SK-N-SH (cell line): Measurements from ENCODE around the gene SGTA. TPM values are rescaled to one million over a fixed set of nuclear protein-coding genes. Genes with fewer than 3 reads are reported as not detected.

Experiments
- CTCF ChIA-PET: fragments of 300-600, 350-600 bp; formaldehyde crosslinking; extraction: SDS; loops from one replicate; lab custom pipeline; 2021; lab: Yijun Ruan, JAX
- POLR2A ChIA-PET: fragments of 350-600 bp; sonication (Branson Sonifier 250); formaldehyde crosslinking; extraction: SDS; loops from one replicate; lab custom pipeline; 2020; ENCODE audit warnings: antibody characterized with exemption, inconsistent platforms; lab: Yijun Ruan, JAX
- DNase-seq: peaks from one replicate; pipeline ENCODE4 v3.0.0; 2012
- H2AFZ ChIP-seq: fragments of 200-600 bp; sonication (generic); 2 replicates; pipeline ENCODE4 v1.8.1; 2016; ENCODE audit warnings: antibody characterized with exemption, mild to moderate bottlenecking, low read depth
- H3F3A ChIP-seq: fragments of 200-600 bp; sonication (generic); replicated peaks from 2 replicates; pipeline ENCODE3; 2016; ENCODE audit warnings: antibody characterized with exemption, mild to moderate bottlenecking; ENCODE audit not compliant: insufficient read depth
- H3K27ac ChIP-seq, 2 experiments: fragments of 200-500 bp in 1 of 2; fragments of 200-600 bp in 1 of 2; sonication (Bioruptor generic) in 1 of 2; sonication (generic), shearing (Covaris generic) in 1 of 2; 2 replicates each; pipeline versions ENCODE4 v1.5.1 to v1.6.1; 2014 to 2016; ENCODE audit warnings: low read depth in 2 of 2, inconsistent platforms in 1 of 2, low read length in 1 of 2, mild to moderate bottlenecking in 1 of 2, mixed read lengths in 1 of 2
- H3K27me3 ChIP-seq: fragments of 200-600 bp; sonication (generic), shearing (Covaris generic); 2 replicates; pipeline ENCODE4 v1.6.1; 2016; ENCODE audit warnings: mixed run types; ENCODE audit not compliant: insufficient read depth
- H3K36me3 ChIP-seq, 2 experiments: fragments of 200-500 bp in 1 of 2; fragments of 200-600 bp in 1 of 2; sonication (Bioruptor generic) in 1 of 2; sonication (generic) in 1 of 2; replicated peaks in 1 of 2; 2 replicates each; pipeline versions ENCODE3 to v1.5.1; 2014 to 2016; ENCODE audit warnings: low read length in 1 of 2, mild to moderate bottlenecking in 1 of 2; ENCODE audit not compliant: insufficient read depth in 2 of 2, control insufficient read depth in 1 of 2
- H3K4me1 ChIP-seq, 2 experiments: fragments of 200-500 bp in 1 of 2; fragments of 200-600 bp in 1 of 2; sonication (Bioruptor generic) in 1 of 2; sonication (generic), shearing (Covaris generic) in 1 of 2; 2 replicates each; pipeline versions ENCODE4 v1.5.1 to v1.6.1; 2014 to 2016; ENCODE audit warnings: low read depth in 1 of 2, low read length in 1 of 2, mixed run types in 1 of 2; ENCODE audit not compliant: insufficient read depth in 2 of 2, control insufficient read depth in 1 of 2
- H3K4me2 ChIP-seq: fragments of 200-600 bp; sonication (generic), shearing (Covaris generic); 2 replicates; pipeline ENCODE4 v1.6.1; 2017; ENCODE audit warnings: mixed run types
- H3K4me3 ChIP-seq, 2 experiments: fragments of 200-500 bp in 1 of 2; fragments of 200-600 bp in 1 of 2; sonication (Bioruptor generic) in 1 of 2; sonication (generic), shearing (Covaris generic) in 1 of 2; 2 replicates each; pipeline versions ENCODE4 v1.5.1 to v1.8.1; 2014 to 2016; ENCODE audit warnings: low read depth in 2 of 2, inconsistent platforms in 1 of 2, low read length in 1 of 2, mild to moderate bottlenecking in 1 of 2, mixed read lengths in 1 of 2, moderate library complexity in 1 of 2
- H3K79me2 ChIP-seq: fragments of 200-600 bp; sonication (generic); 2 replicates; pipeline ENCODE4 v1.8.1; 2017; ENCODE audit warnings: mild to moderate bottlenecking; ENCODE audit not compliant: insufficient read depth
- H3K9ac ChIP-seq: fragments of 200-600 bp; sonication (generic); 2 replicates; pipeline ENCODE4 v1.6.1; 2017; ENCODE audit warnings: mixed run types
- H3K9me2 ChIP-seq: fragments of 200-600 bp; sonication (generic); 2 replicates; pipeline ENCODE4 v1.6.1; 2017; ENCODE audit warnings: mixed run types
- H3K9me3 ChIP-seq: fragments of 200-600 bp; sonication (generic); 2 replicates; pipeline ENCODE4 v1.6.1; 2017; ENCODE audit warnings: mixed run types, mild to moderate bottlenecking, moderate library complexity
- H4K20me1 ChIP-seq: fragments of 200-600 bp; sonication (generic); 2 replicates; pipeline ENCODE4 v1.6.1; 2017; ENCODE audit warnings: mild to moderate bottlenecking, mixed run types; ENCODE audit not compliant: insufficient read depth
- EP300 ChIP-seq, 2 experiments: IDR thresholded peaks; 2 replicates each; pipeline versions ENCODE4 v1.4.0 to v1.6.1; 2012; ENCODE audit warnings: borderline replicate concordance in 1 of 2, low read depth in 1 of 2, low read length in 1 of 2
- FOSL2 ChIP-seq: IDR thresholded peaks from 2 replicates; pipeline ENCODE4 v1.4.0; 2012; ENCODE audit warnings: low read depth, mild to moderate bottlenecking, moderate library complexity, borderline replicate concordance
- FOXJ3 ChIP-seq: sonication (generic); formaldehyde crosslinking; IDR thresholded peaks from 2 replicates; pipeline ENCODE4 v1.5.1; 2020; ENCODE audit warnings: mild to moderate bottlenecking, missing genetic modification reagents
- FOXM1 ChIP-seq: IDR thresholded peaks from 2 replicates; pipeline ENCODE4 v1.4.0; 2012; ENCODE audit warnings: low read depth, mild to moderate bottlenecking
- GABPA ChIP-seq: IDR thresholded peaks from 2 replicates; pipeline ENCODE4 v1.4.0; 2012; ENCODE audit warnings: low read depth, mild to moderate bottlenecking
- GATA2 ChIP-seq: sonication (generic); formaldehyde crosslinking; IDR thresholded peaks from 2 replicates; pipeline ENCODE4 v1.5.0; 2020; ENCODE audit warnings: mild to moderate bottlenecking, missing genetic modification reagents
- IRF3 ChIP-seq: fragments of 150-350 bp; IDR thresholded peaks from 2 replicates; pipeline ENCODE4 v1.6.1; 2016; ENCODE audit warnings: mild to moderate bottlenecking, low read depth, low read length
- MAX ChIP-seq: IDR thresholded peaks from 2 replicates; pipeline ENCODE4 v1.4.0; 2012; ENCODE audit warnings: low read depth
- NFIC ChIP-seq: IDR thresholded peaks from 2 replicates; pipeline ENCODE4 v1.4.0; 2012; ENCODE audit warnings: borderline replicate concordance
- POLR2AphosphoS5 ChIP-seq: IDR thresholded peaks from 2 replicates; pipeline ENCODE4 v1.6.1; 2012; ENCODE audit warnings: low read depth, low read length
- REST ChIP-seq: IDR thresholded peaks from 2 replicates; pipeline ENCODE4 v1.6.1; 2012; ENCODE audit warnings: mild to moderate bottlenecking, low read depth, low read length, moderate library complexity
- RFX5 ChIP-seq: IDR thresholded peaks from 2 replicates; pipeline ENCODE4 v1.6.1; 2012; ENCODE audit warnings: mild to moderate bottlenecking, improper control_type of control experiment, low read length
- SIN3A ChIP-seq: IDR thresholded peaks from 2 replicates; pipeline ENCODE4 v1.6.1; 2012; ENCODE audit warnings: low read depth, mild to moderate bottlenecking, low read length, moderate library complexity, borderline replicate concordance
- TAF1 ChIP-seq: IDR thresholded peaks from 2 replicates; pipeline ENCODE4 v1.6.1; 2012; ENCODE audit warnings: low read depth, mild to moderate bottlenecking, low read length, moderate library complexity, borderline replicate concordance
- TCF12 ChIP-seq: IDR thresholded peaks from 2 replicates; pipeline ENCODE4 v1.4.0; 2012
- YY1 ChIP-seq: IDR thresholded peaks from 2 replicates; pipeline ENCODE4 v1.4.0; 2012; ENCODE audit warnings: low read depth, mild to moderate bottlenecking
- whole genome bisulfite sequencing: methylation state at CpG from one replicate; pipeline ENCODE4 v1.1.6; 2017; ENCODE audit warnings: low lambda C conversion rate; 5-methylcytosine and 5-hydroxymethylcytosine counted together
- polyA plus RNA-seq, 3 experiments: library from polyadenylated mRNA; depleted of rRNA; stranded (reverse); fragments of >200 nt; gene quantifications; 2 replicates each; pipeline ENCODE4 v1.2.3, GENCODE V29; 2012
- TF ChIP-seq, protein P1 (sequence below): fragments of 150-350 bp; IDR thresholded peaks from 2 replicates; pipeline ENCODE4 v1.6.1; 2017; ENCODE audit warnings: antibody characterized with exemption, low read length, low read depth, borderline replicate concordance
- TF ChIP-seq, protein P2 (sequence below): IDR thresholded peaks from 2 replicates; pipeline ENCODE4 v1.4.0; 2012; ENCODE audit warnings: low read depth, borderline replicate concordance

The SGTA gene
- polyA plus RNA-seq, 1 of the 3 experiments (the other 2 are of a cell fraction), result 78.4 TPM

DNA sequence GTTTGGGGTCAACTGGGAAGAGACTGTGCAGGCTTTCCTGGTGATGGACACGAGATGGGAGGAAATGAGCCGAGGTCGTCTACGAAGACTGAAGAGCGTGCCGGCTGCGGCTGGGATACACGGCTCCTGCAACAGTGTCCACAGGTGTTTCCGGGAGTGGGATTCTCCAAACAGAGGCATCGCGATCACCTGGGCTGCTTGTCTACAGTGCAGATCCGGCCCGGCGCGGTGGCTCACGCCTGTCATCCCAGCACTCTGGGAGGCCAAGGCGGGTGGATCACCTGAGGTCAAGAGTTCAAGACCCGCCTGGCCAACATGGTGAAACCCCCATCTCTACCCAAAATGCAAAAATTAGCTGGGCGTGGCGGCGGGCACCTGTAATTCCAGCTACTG, 31.6 kb downstream of the SGTA start:
- peaks cover 3% of the 10 kb centered on the region for H3F3A ChIP-seq
- H3K4me1 ChIP-seq, result peaks cover 0 to 3% of the 10 kb centered on the region in 2 experiments; a peak in 1 of 4 replicates
- no peaks in the 10 kb centered on the region for H3K9me2 ChIP-seq
- H3K9me3 ChIP-seq, result no peaks in the 10 kb centered on the region
- 92% methylated on average over 20 of the region's 21 CpGs for WGBS
- TF ChIP-seq TAF1 (no peak), YY1 (no peak), FOSL2 (no peak), IRF3 (no peak), POLR2AphosphoS5 (no peak), MAX (no peak), TCF12 (no peak), REST (no peak), GABPA (no peak), GATA2 (CRISPR knock-in tag) (no peak), RFX5 (no peak), SIN3A (no peak), FOXJ3 (CRISPR knock-in tag) (no peak), FOXM1 (no peak), EP300 (IDR thresholded peaks at IDR 0.05; ENCODE audit: borderline replicate concordance in 1 of 2, low read depth in 1 of 2, low read length in 1 of 2) (no peak), NFIC (no peak)
- TF ChIP-seq, protein P1, sequence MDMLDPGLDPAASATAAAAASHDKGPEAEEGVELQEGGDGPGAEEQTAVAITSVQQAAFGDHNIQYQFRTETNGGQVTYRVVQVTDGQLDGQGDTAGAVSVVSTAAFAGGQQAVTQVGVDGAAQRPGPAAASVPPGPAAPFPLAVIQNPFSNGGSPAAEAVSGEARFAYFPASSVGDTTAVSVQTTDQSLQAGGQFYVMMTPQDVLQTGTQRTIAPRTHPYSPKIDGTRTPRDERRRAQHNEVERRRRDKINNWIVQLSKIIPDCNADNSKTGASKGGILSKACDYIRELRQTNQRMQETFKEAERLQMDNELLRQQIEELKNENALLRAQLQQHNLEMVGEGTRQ, result no peak
- TF ChIP-seq, protein P2, sequence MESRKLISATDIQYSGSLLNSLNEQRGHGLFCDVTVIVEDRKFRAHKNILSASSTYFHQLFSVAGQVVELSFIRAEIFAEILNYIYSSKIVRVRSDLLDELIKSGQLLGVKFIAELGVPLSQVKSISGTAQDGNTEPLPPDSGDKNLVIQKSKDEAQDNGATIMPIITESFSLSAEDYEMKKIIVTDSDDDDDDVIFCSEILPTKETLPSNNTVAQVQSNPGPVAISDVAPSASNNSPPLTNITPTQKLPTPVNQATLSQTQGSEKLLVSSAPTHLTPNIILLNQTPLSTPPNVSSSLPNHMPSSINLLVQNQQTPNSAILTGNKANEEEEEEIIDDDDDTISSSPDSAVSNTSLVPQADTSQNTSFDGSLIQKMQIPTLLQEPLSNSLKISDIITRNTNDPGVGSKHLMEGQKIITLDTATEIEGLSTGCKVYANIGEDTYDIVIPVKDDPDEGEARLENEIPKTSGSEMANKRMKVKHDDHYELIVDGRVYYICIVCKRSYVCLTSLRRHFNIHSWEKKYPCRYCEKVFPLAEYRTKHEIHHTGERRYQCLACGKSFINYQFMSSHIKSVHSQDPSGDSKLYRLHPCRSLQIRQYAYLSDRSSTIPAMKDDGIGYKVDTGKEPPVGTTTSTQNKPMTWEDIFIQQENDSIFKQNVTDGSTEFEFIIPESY, result no peak
- ChIA-PET POLR2A (no interaction called here), CTCF (interaction anchor here (9.1 kb wide), 1 partner anchor 103 kb away, joined by 142 read pairs; no protein-coding TSS in a partner anchor)
- H3K36me3 ChIP-seq, result peaks cover 0 to 12% of the 10 kb centered on the region in 2 experiments
- no peak overlapping the region for H3K4me3 ChIP-seq
- DNase-seq, result no peak
- no peak overlapping the region for H3K9ac ChIP-seq
- H3K27me3 ChIP-seq, result no peaks in the 10 kb centered on the region
- no peak overlapping the region for H3K4me2 ChIP-seq
- no peaks in the 10 kb centered on the region for H3K79me2 ChIP-seq
- H3K27ac ChIP-seq, result no peak overlapping the region
- no peak overlapping the region for H2AFZ ChIP-seq
- H4K20me1 ChIP-seq, result no peaks in the 10 kb centered on the region
